GM21576 (cell line): ENCODE measurements around the gene SMARCD3.

ENCODE experiments used
- ATAC-seq: cut with Tn5 transposase; IDR thresholded peaks from one replicate; pipeline ENCODE4 v1.9.1; 2021; ENCODE audit warnings: mild to moderate bottlenecking, moderate library complexity; ENCODE audit not compliant: unreplicated experiment

SMARCD3 gene

DNA sequence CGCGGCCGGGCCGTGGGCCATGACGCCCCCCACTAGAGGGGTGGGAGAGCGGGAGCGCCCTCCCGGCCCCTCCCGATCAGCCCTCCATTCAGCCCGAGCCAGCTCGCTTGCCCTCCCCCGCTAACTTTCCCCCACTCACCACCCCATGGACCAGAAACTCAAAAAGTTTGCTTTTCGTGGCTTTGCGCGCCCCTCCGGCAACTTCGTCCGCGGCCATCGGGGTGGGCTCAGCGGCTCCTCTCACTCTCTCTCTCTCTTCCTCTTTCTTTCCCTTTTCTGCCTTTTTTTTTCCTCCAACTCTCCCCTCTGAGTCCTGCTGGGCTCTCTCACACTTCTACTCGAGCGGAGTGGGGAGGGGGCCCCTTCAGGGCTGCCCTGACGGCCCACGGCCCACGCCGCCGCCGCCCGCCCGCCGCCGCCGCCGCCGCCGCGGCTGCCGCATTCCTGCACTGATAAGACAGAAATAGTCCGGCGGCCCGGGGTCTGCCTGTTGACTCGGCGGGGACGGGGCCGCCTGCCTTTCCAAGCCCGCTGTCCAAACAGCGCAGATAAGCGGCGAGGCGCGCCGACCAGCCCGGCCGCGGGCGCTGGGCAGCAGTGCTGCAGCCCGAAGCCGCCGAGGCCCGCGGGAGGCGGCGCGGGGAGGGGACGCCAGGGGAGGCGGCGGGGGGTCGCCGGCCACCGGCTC lies at the start of gene SMARCD3:
SMARCD3 (minus strand) TSS at position 349 of the 688 bp plus-strand sequence; CDS start at position 217, 132 bp downstream.
- no peak for ATAC-seq

- ATAC-seq = no peak
Observed at GRCh38 chr7:151296202-151296992, 47.9 kb upstream of the SMARCD3 start.

- ATAC-seq = no peak
Observed at GRCh38 chr7:151292850-151293249, 44.4 kb upstream of the SMARCD3 start.

- no peak for ATAC-seq
Observed at GRCh38 chr7:151291206-151291605, 42.7 kb upstream of the SMARCD3 start.

GRCh38 chr7:151290355-151290760 lies 41.9 kb upstream of the SMARCD3 start:
- no peak for ATAC-seq

DNA sequence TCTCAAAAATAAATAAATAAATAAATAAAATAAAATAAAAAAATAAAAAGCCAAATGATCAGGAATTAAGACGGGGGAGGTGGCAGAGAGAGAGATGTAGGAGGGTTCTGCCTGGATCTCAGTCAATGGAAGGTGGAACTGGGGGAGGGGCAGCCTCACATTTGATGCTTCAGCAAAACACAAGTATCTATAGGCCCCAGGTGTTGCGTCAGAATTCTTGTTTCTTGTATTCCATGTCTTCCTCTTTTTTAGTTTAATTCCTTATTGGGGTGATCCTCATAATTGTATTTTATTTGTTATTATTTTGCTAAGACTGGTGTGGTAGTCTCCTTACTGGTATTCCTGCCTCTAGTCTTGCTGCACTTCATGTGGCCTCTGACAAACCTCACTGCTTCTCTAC lies 41.4 kb upstream of the SMARCD3 start:
- no peak for ATAC-seq

- ATAC-seq = no peak
Observed at GRCh38 chr7:151286148-151286547, 37.7 kb upstream of the SMARCD3 start.

DNA sequence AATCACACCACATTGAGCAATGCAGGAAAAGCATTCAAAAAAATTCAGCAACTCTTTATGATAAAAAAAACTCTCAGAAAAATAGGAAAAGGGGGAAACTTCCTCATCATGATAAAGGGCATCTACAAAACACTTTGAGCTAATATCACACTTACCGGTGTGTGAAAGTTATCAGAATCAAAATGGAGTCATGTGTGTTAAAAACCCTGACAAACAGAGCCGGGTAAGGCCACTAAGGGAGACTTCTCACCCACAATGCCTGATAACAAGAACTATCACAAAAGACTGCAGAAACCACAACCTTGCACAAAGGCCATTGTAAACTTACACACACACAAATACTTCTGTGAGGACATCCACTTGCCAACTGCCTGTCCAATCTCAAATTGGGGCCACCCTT lies 34.8 kb upstream of the SMARCD3 start:
- no peak for ATAC-seq

GRCh38 chr7:151282111-151282510 lies 33.6 kb upstream of the SMARCD3 start:
- no peak for ATAC-seq

DNA sequence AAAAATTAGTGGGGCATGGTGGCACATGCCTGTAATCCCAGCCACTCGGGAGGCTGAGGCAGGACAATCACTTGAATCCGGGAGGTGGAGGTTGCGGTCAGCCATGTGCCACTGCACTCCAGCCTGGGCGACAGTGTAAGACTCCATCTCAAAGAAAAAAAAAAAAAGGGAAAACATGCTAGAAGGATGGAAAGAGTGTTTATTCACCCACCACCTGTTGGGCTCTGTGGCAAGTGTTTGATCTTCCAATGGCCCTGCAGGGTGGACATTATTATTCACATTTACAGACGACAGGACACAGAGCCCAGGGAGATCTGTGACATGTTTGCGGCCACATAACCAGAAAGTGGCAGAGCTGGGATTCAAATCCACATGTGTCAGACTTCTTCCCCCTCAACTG lies 33.2 kb upstream of the SMARCD3 start:
- no peak for ATAC-seq

DNA sequence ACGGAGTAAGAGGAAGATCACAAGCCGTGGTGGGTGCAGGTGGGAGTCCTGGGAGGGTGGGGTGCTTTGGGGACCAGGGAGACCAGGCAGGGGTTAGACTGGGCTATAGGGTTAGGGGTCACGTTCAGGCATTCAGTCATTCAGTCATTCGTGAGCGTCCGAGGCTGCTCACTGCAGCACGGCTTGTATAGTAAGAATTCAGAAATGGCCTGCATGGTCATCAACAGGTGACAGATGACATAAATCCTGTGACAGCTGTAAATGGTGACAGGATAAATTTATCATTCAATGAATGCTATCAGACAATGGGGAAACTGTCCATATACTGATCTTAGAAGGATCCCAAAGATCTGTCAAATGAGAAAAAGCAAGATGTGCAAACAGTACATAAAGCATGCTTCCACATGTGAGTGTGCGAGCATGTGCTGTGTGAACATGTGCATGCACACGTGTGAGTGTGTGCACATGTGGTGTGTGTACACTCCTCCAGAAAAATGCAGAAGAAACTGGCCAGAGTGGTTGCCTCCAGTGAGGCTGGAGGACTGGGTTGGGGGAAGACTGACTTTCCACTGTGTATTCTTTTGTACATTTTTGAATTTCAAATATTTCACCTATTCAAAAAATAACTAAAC lies 32.0 kb upstream of the SMARCD3 start:
- ATAC-seq = no peak

DNA sequence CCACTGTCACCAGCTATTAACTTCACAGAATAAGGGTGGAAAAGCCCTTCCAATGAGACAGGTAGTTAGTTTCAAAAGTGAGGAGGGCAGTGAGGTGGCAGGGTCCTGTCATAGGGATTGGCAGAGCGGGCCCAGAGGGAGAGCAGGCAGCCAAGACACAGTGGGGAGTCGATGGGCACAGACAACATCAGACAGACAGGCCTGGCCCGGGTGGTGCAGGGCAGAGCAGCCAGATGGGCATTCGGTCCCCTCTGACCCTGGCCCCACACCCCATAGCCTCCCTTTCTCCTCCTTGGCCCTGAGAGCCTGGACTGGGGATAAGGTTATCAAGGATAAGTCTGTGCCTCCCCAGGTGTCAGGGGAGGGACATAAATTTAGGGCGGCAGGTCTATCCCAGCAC lies 31.4 kb upstream of the SMARCD3 start:
- ATAC-seq = no peak

GRCh38 chr7:151278949-151279348 lies 30.5 kb upstream of the SMARCD3 start:
- no peak for ATAC-seq

- no peak for ATAC-seq
Observed at GRCh38 chr7:151277631-151278030, 29.1 kb upstream of the SMARCD3 start.

- ATAC-seq = no peak
Observed at GRCh38 chr7:151276666-151277590, 28.4 kb upstream of the SMARCD3 start.

- no peak for ATAC-seq
Observed at GRCh38 chr7:151275813-151276577, 27.5 kb upstream of the SMARCD3 start.

GRCh38 chr7:151274936-151275812 lies 26.7 kb upstream of the SMARCD3 start:
- ATAC-seq = no peak

GRCh38 chr7:151274396-151274795 lies 25.9 kb upstream of the SMARCD3 start:
- no peak for ATAC-seq
